ENCODE measurements around the gene RFLNA. TPM values are rescaled to one million over a fixed set of nuclear protein-coding genes. Genes with fewer than 3 reads are reported as not detected.

The RFLNA gene
- total and polyA plus RNA-seq, 9 donors: 0.72 to 8.7 (median 3.3) TPM

DNA sequence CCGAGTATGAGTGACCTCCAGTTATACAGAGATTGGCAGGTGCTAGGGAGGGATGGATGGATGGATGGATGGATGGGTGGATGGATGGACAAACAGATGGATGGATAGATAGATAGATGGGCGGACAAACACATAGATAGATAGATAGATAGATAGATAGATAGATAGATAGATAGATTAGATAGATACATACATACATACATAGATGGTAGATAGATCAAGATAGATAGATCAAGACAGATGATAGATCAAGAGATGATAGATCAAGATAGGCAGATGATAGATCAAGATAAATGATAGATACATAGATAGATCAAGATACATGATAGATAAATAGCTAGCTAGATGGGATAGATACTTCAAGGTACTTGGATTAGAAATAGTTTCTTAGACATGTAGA is 18.6 kb upstream of the RFLNA start:
- intact Hi-C loops (cut with DNase I): no loop called here
- WGBS, 3 donors: 84 to 96% (median 90%) methylated on average over 2 of the region's 2 CpGs
- Histone ChIP-seq H3K9me3 (no peaks in the 10 kb centered on the region), H3K27ac (no peak overlapping the region), H3K4me1 (ENCODE audit: insufficient read depth) (no peaks in the 10 kb centered on the region), H3K36me3 (no peaks in the 10 kb centered on the region), H3K27me3 (no peaks in the 10 kb centered on the region), H3K4me3 (no peak overlapping the region)
- TF ChIP-seq POLR2A (IDR thresholded peaks at IDR 0.05): no peak
- TF ChIP-seq, protein P1, sequence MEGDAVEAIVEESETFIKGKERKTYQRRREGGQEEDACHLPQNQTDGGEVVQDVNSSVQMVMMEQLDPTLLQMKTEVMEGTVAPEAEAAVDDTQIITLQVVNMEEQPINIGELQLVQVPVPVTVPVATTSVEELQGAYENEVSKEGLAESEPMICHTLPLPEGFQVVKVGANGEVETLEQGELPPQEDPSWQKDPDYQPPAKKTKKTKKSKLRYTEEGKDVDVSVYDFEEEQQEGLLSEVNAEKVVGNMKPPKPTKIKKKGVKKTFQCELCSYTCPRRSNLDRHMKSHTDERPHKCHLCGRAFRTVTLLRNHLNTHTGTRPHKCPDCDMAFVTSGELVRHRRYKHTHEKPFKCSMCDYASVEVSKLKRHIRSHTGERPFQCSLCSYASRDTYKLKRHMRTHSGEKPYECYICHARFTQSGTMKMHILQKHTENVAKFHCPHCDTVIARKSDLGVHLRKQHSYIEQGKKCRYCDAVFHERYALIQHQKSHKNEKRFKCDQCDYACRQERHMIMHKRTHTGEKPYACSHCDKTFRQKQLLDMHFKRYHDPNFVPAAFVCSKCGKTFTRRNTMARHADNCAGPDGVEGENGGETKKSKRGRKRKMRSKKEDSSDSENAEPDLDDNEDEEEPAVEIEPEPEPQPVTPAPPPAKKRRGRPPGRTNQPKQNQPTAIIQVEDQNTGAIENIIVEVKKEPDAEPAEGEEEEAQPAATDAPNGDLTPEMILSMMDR (IDR thresholded peaks at IDR 0.05): no peak
- TF ChIP-seq EP300 (IDR thresholded peaks at IDR 0.05): no peak
- no peak for DNase-seq

- no peaks in the 10 kb centered on the region for H3K4me1 ChIP-seq (ENCODE audit: insufficient read depth)
- H3K9me3 ChIP-seq: no peaks in the 10 kb centered on the region
- TF ChIP-seq EP300 (IDR thresholded peaks at IDR 0.05) (no peak), POLR2A (IDR thresholded peaks at IDR 0.05) (no peak)
- TF ChIP-seq, protein P1 (IDR thresholded peaks at IDR 0.05): no peak
- no peak overlapping the region for H3K4me3 ChIP-seq
- no peaks in the 10 kb centered on the region for H3K27me3 ChIP-seq
- H3K36me3 ChIP-seq: no peaks in the 10 kb centered on the region
- DNase-seq: no peak
- intact Hi-C loops (cut with DNase I): no loop called here
- H3K27ac ChIP-seq: no peak overlapping the region
- WGBS, 3 donors: 71 to 80% (median 72%) methylated on average over 16 of the region's 16 CpGs
Measured at GRCh38 chr12:124277394-124278241, 17.3 kb upstream of the RFLNA start.

DNA sequence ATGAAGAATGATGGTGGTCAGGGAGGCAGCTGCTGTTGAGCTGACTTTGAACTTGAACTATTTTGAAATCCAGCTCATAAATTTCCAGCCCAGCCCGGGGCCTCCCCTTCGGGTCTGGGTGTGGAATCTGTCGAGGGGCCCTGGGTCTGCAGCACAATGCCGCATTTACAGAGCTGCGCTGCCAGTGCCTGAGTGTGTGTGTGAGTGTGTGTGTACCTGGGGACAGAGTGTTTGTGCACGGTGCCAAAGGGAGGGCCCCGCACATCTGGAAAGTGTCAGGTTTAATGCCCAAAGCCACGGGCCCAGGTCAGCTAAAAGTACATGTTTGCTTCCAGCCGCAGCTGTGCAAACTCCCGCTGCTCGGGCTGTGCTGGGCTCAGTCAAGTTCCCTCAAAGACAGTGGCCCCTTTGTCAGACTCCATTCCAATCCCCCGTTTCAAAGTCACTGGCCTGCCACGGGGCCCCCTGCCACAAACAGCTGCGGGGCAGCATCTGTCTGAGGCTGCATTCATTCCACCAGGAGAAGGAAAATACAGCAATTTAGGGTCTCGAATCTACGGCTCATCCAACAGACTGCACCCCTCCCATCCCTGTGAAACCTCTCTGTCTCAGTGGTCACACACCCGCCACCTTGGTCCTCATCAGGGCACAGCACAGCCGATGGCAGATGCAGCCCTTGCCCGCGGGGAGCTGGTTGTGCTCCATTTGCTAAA is 16.3 kb upstream of the RFLNA start:
- intact Hi-C loops (cut with DNase I): no loop called here
- TF ChIP-seq EP300 (IDR thresholded peaks at IDR 0.05) (no peak), POLR2A (IDR thresholded peaks at IDR 0.05) (no peak)
- TF ChIP-seq, protein P1 (IDR thresholded peaks at IDR 0.05): no peak
- 61 to 67% (median 65%) methylated on average over 20 of the region's 20 CpGs for WGBS, 3 donors
- no peaks in the 10 kb centered on the region for H3K27me3 ChIP-seq
- no peak overlapping the region for H3K4me3 ChIP-seq
- H3K4me1 ChIP-seq (ENCODE audit: insufficient read depth): no peaks in the 10 kb centered on the region
- H3K36me3 ChIP-seq: no peaks in the 10 kb centered on the region
- H3K27ac ChIP-seq: no peak overlapping the region
- H3K9me3 ChIP-seq: no peaks in the 10 kb centered on the region
- DNase-seq: no peak

GRCh38 chr12:124279315-124279714 is 15.6 kb upstream of the RFLNA start:
- no peak overlapping the region for H3K27ac ChIP-seq
- intact Hi-C loops (cut with DNase I): no loop called here
- no peaks in the 10 kb centered on the region for H3K9me3 ChIP-seq
- H3K36me3 ChIP-seq: no peaks in the 10 kb centered on the region
- no peak for TF ChIP-seq POLR2A (IDR thresholded peaks at IDR 0.05)
- TF ChIP-seq EP300 (IDR thresholded peaks at IDR 0.05): no peak
- TF ChIP-seq, protein P1 (IDR thresholded peaks at IDR 0.05): no peak
- no peak overlapping the region for H3K4me3 ChIP-seq
- 79 to 86% (median 80%) methylated on average over 11 of the region's 11 CpGs for WGBS, 3 donors
- H3K4me1 ChIP-seq (ENCODE audit: insufficient read depth): no peaks in the 10 kb centered on the region
- H3K27me3 ChIP-seq: no peaks in the 10 kb centered on the region
- DNase-seq: no peak
